Caco-2 (cell line): ENCODE data around the gene TLCD3B. TPM values are rescaled to one million over a fixed set of nuclear protein-coding genes. Genes with fewer than 3 reads are reported as not detected.
A peak's percentile ranks its signal among the peaks of the same experiment; 100 is the strongest.

Experiments
- Bru-seq: library from RNA; stranded (reverse); fragments of 400-500 nt; gene quantifications from one replicate; lab custom pipeline; 2021; lab: Mats Ljungman, UMichigan
- BruChase-seq, 2 experiments: library from RNA; stranded (reverse); fragments of 400-500 nt; gene quantifications; one replicate each; lab custom pipeline; 2021; lab: Mats Ljungman, UMichigan
- BruUV-seq: library from RNA; stranded (reverse); fragments of 400-500 nt; replicated peaks from 2 replicates; lab custom pipeline; 2021; lab: Mats Ljungman, UMichigan
- CTCF ChIA-PET: fragments of 300-600 bp; sonication (Branson Sonifier 250); formaldehyde crosslinking; loops from one replicate; lab custom pipeline; 2022; ENCODE audit warnings: antibody characterized with exemption; lab: Charles Lee
- POLR2A ChIA-PET: fragments of 300-600 bp; sonication (Branson Sonifier 250); formaldehyde crosslinking; loops from one replicate; lab custom pipeline; 2022; ENCODE audit warnings: antibody characterized with exemption; lab: Charles Lee
- DNase-seq, 2 experiments: peaks; one replicate each; pipeline versions ENCODE4 v3.0.0 to v3.0.0-alpha.2; 2020 to 2022
- H3K27me3 ChIP-seq: replicated peaks from 2 replicates; pipeline ENCODE4 v1.6.0; 2011; ENCODE audit warnings: low read length; ENCODE audit not compliant: control insufficient read depth, insufficient read depth
- H3K36me3 ChIP-seq: 2 replicates; pipeline ENCODE4 v1.5.1; 2011; ENCODE audit warnings: low read length; ENCODE audit not compliant: control insufficient read depth, insufficient read depth
- H3K4me1 ChIP-seq: fragments of 250-450 bp; sonication (Bioruptor Pico); 2 replicates; pipeline ENCODE4 v1.5.1; 2020; ENCODE audit warnings: mild to moderate bottlenecking
- H3K4me3 ChIP-seq: 2 replicates; pipeline ENCODE4 v1.5.1; 2011; ENCODE audit warnings: low read depth, mild to moderate bottlenecking, control low read depth, low read length
- H3K9me3 ChIP-seq: fragments of 250-450 bp; sonication (Bioruptor Pico); 2 replicates; pipeline ENCODE4 v1.5.1; 2020; ENCODE audit warnings: mild to moderate bottlenecking, moderate library complexity
- H3K27ac Mint-ChIP-seq: one replicate; pipeline ENCODE4 v1.8.0; 2022; ENCODE audit warnings: mixed read lengths; ENCODE audit not compliant: unreplicated experiment
- H3K27me3 Mint-ChIP-seq: one replicate; pipeline ENCODE4 v1.8.0; 2022; ENCODE audit warnings: mixed read lengths; ENCODE audit not compliant: insufficient read depth, unreplicated experiment
- H3K36me3 Mint-ChIP-seq: one replicate; pipeline ENCODE4 v1.8.0; 2022; ENCODE audit warnings: mild to moderate bottlenecking, mixed read lengths; ENCODE audit not compliant: insufficient read depth, unreplicated experiment
- H3K4me1 Mint-ChIP-seq: one replicate; pipeline ENCODE4 v1.8.0; 2022; ENCODE audit warnings: low read depth, mixed read lengths; ENCODE audit not compliant: unreplicated experiment
- H3K4me3 Mint-ChIP-seq: one replicate; pipeline ENCODE4 v1.8.0; 2022; ENCODE audit warnings: mild to moderate bottlenecking, moderate library complexity, mixed read lengths; ENCODE audit not compliant: unreplicated experiment
- H3K9me3 Mint-ChIP-seq: one replicate; pipeline ENCODE4 v1.8.0; 2022; ENCODE audit warnings: mixed read lengths; ENCODE audit not compliant: unreplicated experiment
- CTCF ChIP-seq, 2 experiments: fragments of 200-600 bp in 1 of 2; IDR thresholded peaks; 1 replicate in 1 of 2; 2 replicates in 1 of 2; pipeline versions ENCODE4 v1.5.1 to v1.8.0; 2011 to 2022; ENCODE audit warnings: antibody characterized with exemption in 1 of 2, control low read depth in 1 of 2, inconsistent platforms in 1 of 2, low read depth in 1 of 2, low read length in 1 of 2, mild to moderate bottlenecking in 1 of 2, moderate library complexity in 1 of 2; ENCODE audit not compliant: insufficient read depth in 1 of 2, severe bottlenecking in 1 of 2, unreplicated experiment in 1 of 2
- intact Hi-C: fragments of 100-400 bp; cut with micrococcal nuclease; formaldehyde crosslinking; loops from one replicate; pipeline ENCODE4 v1.10.0; 2022; ENCODE audit not compliant: unreplicated experiment
- long read RNA-seq: library from polyadenylated mRNA; stranded (forward); transcript quantifications from one replicate; pipeline ENCODE4 v2.0.0, GENCODE V29; 2022
- total RNA-seq: library from RNA; stranded (reverse); gene quantifications from 2 replicates; pipeline ENCODE4 v1.2.3, GENCODE V29; 2022

Gene TLCD3B
- total RNA-seq (0.48 and 0.60 TPM in 2 replicates), Bru-seq, nascent RNA (percentile 13 among the genes with signal in this experiment), BruChase-seq, experiment 1, labeled RNA remaining after a 2-hour chase (percentile 14 among the genes with signal in this experiment), BruChase-seq, experiment 2, labeled RNA remaining after a 6-hour chase (percentile 15 among the genes with signal in this experiment)
- long read RNA-seq, result 0 reads

GRCh38 chr16:30030841-30031413 is at the start of gene TLCD3B:
Gene TLCD3B (minus strand): TSS chr16:30031271. CDS start chr16:30030527, 744 bp downstream.
- no peak within 1 kb of the TSS for H3K27ac Mint-ChIP-seq
- TF ChIP-seq CTCF (IDR thresholded peaks at IDR 0.05; ENCODE audit: insufficient read depth in 1 of 2, low read depth in 1 of 2, low read length in 1 of 2, severe bottlenecking in 1 of 2, unreplicated experiment in 1 of 2), result no peak
- ChIA-PET POLR2A (interaction anchor here (0.6 to 0.7 kb wide), 2 partner anchors 72 to 223 kb away, joined by 3 to 14 read pairs; no protein-coding TSS in a partner anchor), CTCF (interaction anchor here (0.7 to 1.9 kb wide), 2 partner anchors 58 to 1847 kb away, joined by 7 to 11 read pairs; partner anchors contain the start of gene TAOK2)
- peaks cover 12% of the 10 kb centered on the region for H3K27me3 Mint-ChIP-seq
- H3K36me3 Mint-ChIP-seq, result no peaks in the 10 kb centered on the region
- no peak for DNase-seq
- H3K27me3 ChIP-seq, result no peaks in the 10 kb centered on the region; the same call in 1 of the 2 replicates
- H3K36me3 ChIP-seq, result no peaks in the 10 kb centered on the region
- H3K9me3 ChIP-seq, result no peaks in the 10 kb centered on the region
- intact Hi-C loops, result no loop called here
- H3K4me1 ChIP-seq, result no peaks in the 10 kb centered on the region
- peaks cover 7% of the 10 kb centered on the region for H3K4me1 Mint-ChIP-seq
- H3K9me3 Mint-ChIP-seq, result no peaks in the 10 kb centered on the region
- H3K4me3 ChIP-seq, result peak within 1 kb of the TSS; percentile 9; the same call in 1 of the 2 replicates
- H3K4me3 Mint-ChIP-seq, result no peak within 1 kb of the TSS
- no TSS peak for BruUV-seq

- no peak overlapping the region for H3K4me3 Mint-ChIP-seq
- no peak for DNase-seq
- no peaks in the 10 kb centered on the region for H3K9me3 Mint-ChIP-seq
- H3K27ac Mint-ChIP-seq, result no peak overlapping the region
- no peak for TF ChIP-seq CTCF (IDR thresholded peaks at IDR 0.05; ENCODE audit: insufficient read depth in 1 of 2, low read depth in 1 of 2, low read length in 1 of 2, severe bottlenecking in 1 of 2, unreplicated experiment in 1 of 2)
- Histone ChIP-seq H3K9me3 (no peaks in the 10 kb centered on the region), H3K4me1 (0 out of 2 replicates have a peak, but pooled peaks cover 11% of the 10 kb centered on the region), H3K36me3 (peaks cover 10% of the 10 kb centered on the region), H3K4me3 (no peak overlapping the region), H3K27me3 (no peaks in the 10 kb centered on the region)
- POLR2A ChIA-PET, result interaction anchor here (0.6 kb wide), 1 partner anchor 367 kb away, joined by 3 read pairs; no protein-coding TSS in a partner anchor
- no TSS peak for BruUV-seq
- H3K36me3 Mint-ChIP-seq, result peaks cover 76% of the 10 kb centered on the region
- no peaks in the 10 kb centered on the region for H3K27me3 Mint-ChIP-seq
- intact Hi-C loops, result no loop called here
- CTCF ChIA-PET, result no interaction called here
- H3K4me1 Mint-ChIP-seq, result peaks cover 12% of the 10 kb centered on the region
These were observed 48.4 kb upstream of the TLCD3B start for GRCh38 chr16:30079480-30079879.

- no peaks in the 10 kb centered on the region for H3K9me3 Mint-ChIP-seq
- TF ChIP-seq CTCF (IDR thresholded peaks at IDR 0.05; ENCODE audit: insufficient read depth in 1 of 2, low read depth in 1 of 2, low read length in 1 of 2, severe bottlenecking in 1 of 2, unreplicated experiment in 1 of 2), result no peak
- H3K36me3 Mint-ChIP-seq, result peaks cover 72% of the 10 kb centered on the region
- Histone ChIP-seq H3K27me3 (no peaks in the 10 kb centered on the region), H3K9me3 (no peaks in the 10 kb centered on the region), H3K4me1 (0 out of 2 replicates have a peak, but pooled peaks cover 11% of the 10 kb centered on the region), H3K4me3 (no peak overlapping the region), H3K36me3 (peaks cover 10% of the 10 kb centered on the region)
- ChIA-PET CTCF (interaction anchor here (0.6 kb wide), 1 partner anchor 289 kb away, joined by 3 read pairs; no protein-coding TSS in a partner anchor), POLR2A (no interaction called here)
- no TSS peak for BruUV-seq
- H3K27me3 Mint-ChIP-seq, result no peaks in the 10 kb centered on the region
- no peak overlapping the region for H3K27ac Mint-ChIP-seq
- H3K4me3 Mint-ChIP-seq, result no peak overlapping the region
- DNase-seq, result no peak
- intact Hi-C loops, result no loop called here
- peaks cover 12% of the 10 kb centered on the region for H3K4me1 Mint-ChIP-seq
These were observed 47.7 kb upstream of the TLCD3B start for GRCh38 chr16:30078744-30079143.
